Activated CD8-positive, alpha-beta memory T cell treated with anti-CD3 and anti-CD28 coated beads, Interleukin-2, amount 50 U/mL, for 1 hour (primary cell): ENCODE results near the gene INSM1.

ENCODE experiments used
- DNase-seq: peaks from one replicate; pipeline ENCODE4 v3.0.0-alpha.2; 2020; ENCODE audit errors: extremely low read depth

INSM1 gene

DNA sequence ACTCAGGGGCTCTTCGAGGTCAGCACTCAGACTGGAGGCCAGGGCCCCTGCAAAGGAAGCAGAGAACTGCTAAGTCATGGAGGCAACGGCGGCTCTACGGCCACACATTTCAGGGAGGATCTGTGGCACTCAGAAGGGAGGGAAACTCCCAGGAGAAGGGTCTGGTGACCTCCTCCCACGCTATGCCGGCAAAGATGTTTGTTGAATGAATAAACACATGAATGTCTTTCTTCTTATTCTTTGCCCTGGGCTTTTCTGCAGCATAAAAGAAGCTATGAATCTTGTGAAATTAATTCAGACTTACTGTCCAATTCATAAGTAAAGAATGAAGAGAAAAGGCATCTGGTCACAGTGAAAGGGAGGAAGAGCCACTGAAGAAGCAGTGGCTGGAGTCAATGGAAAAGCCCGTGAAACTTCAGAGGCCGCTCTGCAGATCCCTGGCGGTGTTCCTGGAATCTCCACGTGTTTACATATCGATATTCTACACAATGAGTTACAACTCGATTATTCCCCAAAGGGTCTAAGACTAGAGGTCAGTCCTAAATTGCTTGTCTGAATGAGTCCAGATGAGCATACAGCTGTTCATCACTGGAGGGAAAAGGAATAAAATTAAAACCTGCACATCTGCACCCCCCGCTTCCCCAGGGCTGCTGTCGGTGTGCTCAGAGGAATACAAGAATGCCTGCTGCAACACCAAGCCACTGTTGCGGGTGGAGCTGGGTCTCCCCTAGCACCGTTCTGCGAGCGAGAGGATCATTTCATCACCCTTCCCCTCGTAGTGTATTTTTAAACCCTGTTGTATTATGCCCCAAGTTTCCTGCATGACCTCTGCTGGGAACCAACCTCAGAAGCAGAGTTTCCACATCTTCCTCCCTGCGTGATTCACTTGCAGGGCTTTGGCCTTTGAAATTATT, 25.6 kb downstream of the INSM1 start:
- no peak for DNase-seq

DNA sequence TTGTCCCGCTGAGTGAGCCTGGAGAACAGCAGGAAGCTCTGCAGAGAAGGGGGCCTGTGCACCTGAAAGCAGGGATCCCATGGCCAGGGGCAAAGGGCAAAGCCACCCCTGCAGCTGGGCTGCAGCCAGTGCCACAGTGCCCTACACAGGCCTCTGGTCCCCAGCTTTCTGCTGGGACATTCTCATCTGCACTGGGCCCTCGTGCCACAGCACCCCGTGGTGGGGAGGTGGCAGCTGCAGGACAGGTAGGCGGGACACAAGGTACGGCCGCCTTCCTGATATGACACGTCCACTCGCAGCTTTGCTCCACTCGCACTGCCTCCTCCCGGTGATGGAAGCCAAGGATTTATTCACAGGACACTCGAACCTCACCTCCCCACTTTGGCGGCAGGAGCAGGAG, 27.2 kb downstream of the INSM1 start:
- DNase-seq, result no peak

DNA sequence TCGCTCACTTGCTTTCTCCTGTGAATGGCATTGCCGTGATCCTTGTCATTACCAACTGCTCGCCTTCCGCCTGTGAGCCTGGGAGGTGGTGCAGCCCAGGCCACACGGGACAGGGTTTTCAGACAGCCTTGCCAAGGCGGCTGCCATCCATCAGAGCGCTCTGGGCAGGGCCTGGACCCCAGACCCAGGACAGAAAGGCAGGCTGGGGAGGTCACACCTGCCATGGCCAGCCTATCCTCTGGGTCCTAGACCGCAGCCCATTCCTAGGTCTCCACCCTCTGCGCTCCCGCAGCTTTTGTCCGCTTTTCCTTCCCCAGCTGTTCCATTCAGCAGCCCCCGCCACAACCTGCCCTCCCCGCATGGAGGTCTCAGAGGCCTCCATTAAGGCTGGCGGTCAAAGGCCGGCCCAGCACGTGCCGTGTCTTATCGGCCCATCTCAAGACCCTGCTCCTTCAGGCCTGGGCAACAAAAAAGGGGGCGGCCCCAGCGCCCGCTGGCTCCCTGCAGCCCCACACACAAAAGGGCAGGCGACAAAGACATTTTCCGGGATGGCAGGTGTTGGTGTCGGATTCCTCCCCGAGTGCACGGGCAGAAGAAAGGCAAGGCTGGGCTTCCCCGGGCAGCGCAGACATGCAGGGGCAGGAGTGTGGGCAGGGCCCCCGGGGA, 28.1 kb downstream of the INSM1 start:
- DNase-seq, result no peak

DNA sequence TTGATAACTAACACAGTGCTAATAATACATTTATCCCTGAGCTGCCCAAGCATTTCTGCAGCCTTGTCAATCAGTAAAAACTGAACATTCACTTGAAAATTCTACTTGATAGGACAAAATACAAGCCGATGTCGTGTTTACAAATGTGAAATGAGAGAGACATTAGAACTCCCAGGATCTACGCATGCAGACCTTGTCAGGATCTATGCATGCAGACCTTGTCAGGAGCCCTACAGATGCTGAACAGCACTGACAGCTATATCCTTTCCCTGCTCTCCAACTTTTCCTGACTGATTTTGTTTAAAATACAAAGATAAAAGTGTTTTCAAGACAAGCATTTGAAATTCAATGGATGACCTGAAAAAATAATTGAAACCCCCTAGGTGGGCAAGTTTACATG, 28.9 kb downstream of the INSM1 start:
- DNase-seq, result no peak

DNA sequence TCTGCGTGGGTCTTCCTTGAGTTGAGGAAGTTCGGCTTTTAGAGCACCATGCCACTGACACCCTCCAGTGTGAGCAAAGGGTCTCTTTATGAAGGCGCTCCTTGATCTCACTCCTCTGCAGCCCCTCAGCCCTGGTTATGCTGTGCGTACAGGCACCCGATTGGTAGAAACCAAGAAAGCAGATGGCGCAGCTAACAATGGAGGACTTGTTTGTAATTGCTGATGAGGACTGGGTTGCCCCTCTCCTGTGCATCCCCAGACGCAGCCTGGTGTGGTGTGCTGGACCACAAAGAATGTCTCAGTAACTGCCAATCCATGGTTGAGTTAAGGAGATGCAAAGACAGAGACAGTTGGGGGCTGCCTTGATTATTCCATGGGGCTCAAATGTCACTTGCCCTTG, 30.2 kb downstream of the INSM1 start:
- DNase-seq, result no peak

DNA sequence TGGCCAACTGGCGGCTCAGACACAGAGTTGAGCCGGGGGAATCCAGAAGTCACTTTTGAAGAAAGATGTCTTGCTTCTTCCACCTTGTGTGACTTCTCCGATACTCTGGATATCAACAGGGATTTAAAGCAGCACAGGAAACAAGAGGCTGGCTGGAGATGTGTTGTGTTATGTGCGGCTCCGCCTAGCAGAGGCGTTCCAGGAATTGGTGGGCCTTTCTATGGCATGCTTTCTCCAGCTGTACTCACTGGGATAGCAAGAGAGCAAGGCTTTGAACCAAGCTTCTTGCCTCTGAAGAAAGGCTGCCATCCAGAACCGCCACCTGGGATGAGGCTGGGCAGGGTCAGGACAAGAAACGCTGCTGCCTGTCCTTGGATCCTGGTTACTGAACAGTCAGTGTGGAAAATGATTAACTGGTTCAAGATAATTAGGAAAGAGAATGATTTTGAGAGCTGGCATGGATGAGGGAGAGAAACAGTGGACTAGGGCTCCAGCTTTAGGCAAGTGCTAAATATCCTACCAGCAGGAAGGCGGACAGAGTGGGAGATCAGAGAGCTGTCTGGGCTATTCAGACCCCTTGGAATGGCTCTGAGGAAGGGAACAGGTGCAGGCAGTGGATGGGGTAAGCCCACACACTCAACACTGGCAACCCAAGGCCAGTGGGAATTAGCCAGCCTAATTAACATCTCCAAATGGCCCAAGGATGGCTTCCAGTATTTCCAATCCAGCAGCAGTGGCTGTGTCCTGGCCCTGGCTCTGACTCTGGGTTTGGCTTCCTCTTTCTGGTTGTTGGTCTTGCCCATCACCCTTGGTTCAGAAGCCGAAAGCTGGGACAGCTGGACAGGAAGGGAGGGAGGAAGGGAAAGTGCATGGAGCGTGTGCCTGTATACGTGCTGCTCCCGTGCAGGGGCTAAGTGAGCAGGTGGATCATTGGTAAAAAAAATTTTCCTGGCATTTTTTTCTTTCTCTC, 31.9 kb downstream of the INSM1 start:
- no peak for DNase-seq

DNA sequence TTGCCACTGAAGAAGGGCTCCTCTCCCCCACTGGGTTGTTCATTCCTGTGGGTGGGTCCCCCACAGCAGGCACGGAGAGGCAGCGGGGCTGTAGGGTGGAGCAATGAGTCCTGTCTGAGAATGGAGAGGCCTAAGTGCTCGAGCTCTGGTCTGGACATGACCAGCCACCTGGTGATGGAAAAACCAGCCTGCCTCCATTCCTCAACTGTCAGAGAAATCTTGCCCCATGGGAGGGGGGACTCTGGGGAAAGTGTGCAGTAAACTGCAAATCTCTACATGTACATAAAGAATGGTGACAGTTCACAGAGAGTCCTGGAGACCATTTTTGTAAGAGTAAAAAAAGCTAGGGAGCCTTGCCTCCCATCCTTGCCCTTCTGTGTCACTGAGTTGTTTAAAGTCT, 34.1 kb downstream of the INSM1 start:
- DNase-seq, result no peak

DNA sequence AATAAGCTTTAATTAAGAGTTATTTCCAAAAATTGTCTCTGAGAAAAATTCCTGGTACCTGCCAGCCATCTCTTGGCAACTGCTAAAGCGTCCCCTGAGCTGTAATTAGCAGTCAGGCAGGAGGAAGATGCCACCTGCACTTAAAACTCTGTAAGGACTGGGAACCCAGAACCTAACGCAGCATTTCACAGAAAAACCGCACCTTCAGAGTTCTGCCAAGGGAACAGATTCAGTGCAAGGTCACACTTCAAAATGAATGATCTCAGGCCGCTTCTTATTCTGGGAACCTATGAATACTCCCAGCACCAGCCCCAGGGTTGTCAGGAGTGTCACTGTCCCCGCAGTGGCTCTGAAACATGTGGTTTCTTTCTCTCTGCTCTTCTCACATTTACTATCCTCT, 36.7 kb downstream of the INSM1 start:
- DNase-seq, result no peak

DNA sequence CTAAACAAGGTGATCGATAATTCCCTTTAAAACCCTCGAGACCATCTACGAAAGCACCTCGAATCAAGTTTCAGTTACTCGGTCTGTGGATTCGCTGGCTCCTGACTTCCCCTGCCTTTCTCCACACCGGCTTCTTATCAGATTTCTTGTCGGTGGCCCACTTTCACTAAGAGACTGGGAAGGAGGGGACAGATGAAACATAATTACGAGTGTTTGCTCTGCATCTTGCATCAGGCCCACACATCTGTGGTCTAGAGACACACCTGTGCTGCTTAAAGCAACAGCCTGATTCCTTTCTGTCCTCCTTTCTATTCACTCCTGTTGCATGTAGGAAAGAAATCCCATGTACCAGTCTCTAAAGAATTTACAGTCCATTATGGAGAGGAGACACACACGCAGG, 37.7 kb downstream of the INSM1 start:
- no peak for DNase-seq

DNA sequence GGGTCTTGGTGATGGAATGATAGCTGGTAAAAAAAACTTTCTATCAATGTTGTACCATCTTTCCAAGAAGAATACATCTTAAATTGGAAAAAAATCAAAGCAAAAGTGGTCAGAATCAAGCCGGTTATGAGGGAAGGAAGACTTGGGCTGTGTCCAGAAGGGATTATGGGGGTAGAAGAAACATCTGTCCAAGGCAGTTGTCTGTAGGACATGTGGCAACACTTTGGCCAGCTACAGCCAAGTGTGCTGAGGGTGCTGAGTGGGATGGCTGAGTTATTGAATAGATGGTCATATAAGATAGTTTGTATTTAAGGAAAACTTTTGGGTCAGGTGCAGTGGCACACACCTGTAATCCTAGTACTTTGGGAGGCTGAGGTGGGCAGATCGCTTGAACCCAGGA, 38.4 kb downstream of the INSM1 start:
- DNase-seq, result no peak

DNA sequence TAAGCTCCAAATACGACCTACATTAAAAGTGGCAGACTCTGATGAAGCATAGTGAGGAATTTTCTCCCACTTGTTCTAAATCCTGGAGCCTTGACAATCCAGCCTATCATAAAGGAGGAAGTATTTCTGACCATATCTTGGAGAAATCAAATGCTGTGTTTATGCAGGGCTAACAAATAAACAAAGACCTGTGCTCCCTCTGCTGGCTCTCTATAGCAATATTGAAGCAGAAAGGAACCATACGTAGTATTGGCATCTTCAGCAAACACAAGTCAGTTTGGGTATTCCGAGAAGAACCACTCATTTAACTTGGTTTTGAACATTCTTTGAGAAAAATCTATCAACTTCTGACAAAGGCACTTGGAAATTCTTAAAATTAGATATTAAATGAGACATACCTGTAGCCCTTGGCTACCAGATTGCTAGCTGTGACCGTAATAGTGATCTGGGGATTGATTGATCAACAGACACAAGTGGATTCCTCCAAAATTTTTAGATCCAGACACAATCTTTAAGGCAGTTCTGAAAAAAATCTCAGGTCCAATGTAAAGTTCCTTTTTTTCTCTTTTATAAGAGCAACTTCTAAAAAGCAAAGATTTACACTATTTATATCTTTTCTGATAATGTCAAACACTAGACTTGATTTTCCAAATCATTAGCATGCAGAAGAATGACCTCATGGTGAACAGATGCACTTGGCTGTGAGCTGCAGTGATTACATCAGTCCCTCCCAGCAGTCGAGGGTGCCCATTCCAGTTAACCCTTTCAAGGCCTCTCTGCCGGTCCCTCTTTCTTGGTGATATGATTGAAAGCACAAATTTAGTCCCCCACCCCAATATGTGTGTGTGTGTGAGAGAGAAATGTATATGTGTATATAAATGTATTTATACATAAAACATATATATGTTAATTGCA, 40.2 kb downstream of the INSM1 start:
- DNase-seq, result no peak

DNA sequence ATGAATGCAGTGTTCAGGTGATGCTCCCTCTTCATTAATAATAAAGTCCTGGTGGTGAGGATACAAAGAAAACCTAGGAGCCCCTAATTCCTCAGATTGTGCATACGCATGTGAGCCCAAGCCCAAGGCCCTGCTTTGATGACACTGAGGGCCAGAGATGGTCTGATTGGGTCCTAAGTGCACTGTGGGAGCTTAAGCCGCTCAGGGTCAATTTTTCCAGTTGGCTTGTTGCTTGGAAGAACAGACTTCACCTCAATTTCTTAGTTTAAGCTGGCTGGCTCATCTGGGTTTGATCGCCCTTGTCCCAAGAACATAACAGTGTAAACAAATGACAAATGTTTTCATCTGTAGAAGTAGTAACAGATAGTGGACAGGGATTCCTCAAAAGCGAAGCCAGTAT, 41.4 kb downstream of the INSM1 start:
- no peak for DNase-seq

DNA sequence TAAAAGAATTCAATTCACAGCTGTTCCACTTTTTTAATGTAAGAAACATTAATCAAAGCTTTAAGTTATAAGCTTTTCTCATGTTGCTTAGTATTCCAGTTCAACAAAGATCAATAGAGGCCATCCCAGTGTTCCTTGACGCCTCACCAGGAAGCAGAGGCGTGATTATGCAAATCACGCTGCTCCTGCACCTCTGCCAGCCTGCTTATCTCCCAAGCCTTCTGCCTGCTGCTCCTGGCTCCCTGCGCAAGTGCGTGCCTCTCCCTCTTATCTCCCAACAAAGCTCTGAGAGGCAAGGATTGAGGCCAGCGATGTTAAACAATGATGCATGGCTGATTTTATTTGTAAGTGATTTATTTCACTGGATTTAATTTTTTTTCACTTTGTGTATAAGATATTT, 42.8 kb downstream of the INSM1 start:
- no peak for DNase-seq

DNA sequence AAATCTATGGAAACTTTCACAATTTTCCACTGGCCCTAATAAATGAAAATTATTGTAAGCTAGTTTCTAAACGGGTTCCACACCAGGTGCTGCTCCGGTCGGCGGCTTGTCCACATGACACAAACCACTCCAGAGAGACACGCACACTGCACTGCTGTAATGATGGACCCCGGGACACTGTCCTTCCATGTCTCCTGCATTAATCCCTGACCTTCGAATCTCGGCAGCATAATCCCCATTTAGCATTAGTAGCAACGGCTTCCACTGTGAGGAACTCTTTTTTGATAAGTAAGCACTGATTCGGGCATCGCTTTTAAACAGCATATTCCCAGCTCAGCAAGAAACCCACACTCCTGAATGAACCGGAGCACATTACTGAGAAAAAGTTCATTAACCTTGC, 43.5 kb downstream of the INSM1 start:
- DNase-seq, result no peak

DNA sequence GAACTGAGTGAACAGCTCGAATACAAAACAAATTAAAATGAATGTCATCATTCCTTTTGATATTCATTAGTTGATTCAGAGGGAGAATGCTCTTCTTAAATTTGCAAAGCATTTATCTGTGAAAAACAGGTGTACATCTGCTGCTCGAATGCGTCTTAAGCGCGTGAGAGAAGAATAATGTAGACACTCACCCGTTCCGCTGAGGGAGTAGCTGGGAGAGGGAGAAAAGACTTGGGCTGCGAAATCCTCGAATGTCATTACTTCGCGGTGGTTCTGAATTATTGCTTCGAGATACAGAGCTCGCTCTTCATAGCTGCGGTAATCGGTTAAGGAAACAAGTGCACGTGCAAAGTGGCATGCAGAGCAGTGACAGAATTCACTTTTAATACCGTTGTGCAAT, 43.9 kb downstream of the INSM1 start:
- no peak for DNase-seq

DNA sequence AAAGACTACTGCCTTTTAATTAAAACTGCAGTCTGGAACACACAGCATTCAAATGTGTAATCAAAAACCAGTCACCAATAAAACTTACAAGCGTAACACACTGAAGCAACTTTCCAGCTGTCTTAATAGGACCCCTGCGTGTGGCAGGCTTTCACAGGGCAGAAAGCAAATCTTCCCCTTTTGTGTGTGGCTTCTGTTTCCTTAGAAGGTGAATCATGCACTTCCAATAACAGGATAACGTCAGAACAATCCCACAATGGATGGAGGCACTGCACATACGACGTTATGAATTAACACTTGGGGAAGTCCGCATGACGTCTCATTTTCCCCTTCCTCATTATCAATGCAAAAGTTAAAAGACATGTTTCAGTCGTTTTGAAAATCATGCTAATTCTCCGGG, 44.8 kb downstream of the INSM1 start:
- DNase-seq, result no peak

DNA sequence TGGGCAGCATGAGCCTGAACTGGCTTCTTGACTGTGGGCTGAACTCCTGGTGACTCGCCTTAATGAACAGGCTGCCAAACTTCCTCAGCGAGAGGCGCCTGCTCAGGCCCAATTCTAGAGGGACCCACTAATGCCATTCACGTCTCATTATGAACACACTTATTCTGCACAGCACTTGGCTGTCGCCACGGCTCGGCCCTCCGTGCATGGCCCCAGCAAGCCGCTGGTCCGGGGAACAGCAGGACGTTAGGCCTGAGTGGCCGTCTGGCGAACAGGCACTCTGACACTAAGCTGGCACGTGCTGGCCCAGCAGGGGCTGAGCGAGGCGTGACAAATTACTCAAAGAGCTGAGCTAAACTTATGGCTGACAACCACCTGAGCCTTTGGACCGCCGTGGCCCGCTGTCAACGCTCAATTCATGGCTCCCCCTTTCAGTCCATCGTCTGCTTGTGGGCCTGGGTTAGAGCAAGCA, 45.9 kb downstream of the INSM1 start:
- no peak for DNase-seq

DNA sequence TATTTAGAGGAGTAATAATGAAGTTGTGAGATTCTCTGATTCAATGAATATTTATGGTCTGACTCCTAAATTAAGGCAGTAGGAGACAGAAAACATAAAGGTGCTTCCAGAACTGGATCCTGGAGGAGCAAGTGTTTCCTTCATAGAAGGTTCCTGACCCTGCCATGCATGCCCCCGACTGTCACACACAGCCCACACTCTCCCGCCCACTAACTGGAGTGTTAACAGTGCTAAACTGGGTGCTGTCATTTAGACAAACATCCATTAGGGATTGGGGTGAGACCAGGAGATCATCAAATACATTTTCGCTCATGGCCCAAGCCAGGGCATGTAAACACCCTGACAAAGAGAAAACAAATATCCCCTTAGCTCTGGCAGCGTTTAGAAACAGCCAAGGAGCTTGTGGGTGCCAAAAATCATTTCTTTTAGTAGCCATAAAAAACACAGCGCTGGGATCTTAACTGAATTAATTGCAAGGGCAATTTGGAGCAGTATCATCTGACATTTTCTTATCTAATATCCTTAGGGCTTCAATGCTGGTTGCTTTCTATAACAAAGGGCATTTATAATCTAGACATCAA, 46.8 kb downstream of the INSM1 start:
- DNase-seq, result no peak

DNA sequence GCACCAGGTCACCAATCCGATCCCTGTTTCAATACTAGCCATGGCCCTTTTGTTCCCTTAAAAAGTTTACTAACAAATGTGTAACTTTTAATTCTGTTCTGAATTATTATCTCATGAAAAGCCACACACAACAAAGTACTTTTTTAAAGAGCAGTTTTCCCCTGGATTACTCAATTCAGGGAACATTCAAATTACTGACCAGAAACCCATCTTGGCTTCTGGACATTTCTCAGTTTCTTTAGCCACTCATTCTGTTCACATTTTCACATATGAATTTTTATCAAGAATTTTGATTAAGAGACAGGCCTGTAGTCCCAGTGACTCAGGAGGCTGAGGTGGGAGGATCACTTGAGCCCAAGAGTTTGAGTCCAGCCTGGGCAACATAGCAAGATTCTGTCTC, 47.4 kb downstream of the INSM1 start:
- DNase-seq, result no peak

DNA sequence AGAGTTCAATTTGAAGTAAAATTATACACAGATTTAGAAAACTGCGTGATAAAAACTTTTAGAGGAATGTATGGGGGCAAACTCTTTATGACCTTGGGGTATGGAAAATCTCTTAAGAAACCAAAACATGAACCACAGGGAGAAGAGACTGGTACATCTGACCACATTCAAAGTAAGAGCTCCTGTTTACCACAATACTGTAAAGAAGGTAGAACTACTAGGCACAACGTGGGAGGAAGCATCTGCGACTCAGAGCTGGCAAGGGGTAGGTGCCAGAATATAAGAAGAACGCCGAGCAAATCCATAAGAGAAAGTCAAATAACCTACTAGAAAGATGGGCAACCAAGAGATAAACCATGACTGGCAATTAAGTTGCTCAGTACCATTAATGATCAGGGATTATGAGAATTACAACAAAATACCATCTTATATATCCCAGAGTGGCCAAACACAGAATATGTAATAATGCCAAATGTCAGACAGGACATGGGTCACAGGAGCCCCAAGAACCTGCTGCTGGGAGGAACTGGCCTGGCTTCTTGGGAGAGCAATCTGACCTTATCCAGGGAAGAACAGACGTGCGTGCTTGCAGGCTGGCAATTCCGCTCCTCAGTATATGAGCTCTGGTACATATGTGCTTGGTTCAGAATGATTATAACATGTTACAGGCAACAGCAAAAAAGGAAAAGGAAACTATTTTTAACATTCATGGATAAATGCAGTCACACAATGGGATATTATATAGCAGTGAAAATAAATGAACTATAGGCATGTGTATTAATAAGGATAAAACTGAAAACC, 50.2 kb downstream of the INSM1 start:
- no peak for DNase-seq
